Measurements from ENCODE around the gene SLC25A45. TPM values are rescaled to one million over a fixed set of nuclear protein-coding genes. Genes with fewer than 3 reads are reported as not detected.

The SLC25A45 gene
- total and polyA plus RNA-seq, 7 donors: 3.7 to 18.5 (median 7.0) TPM

DNA sequence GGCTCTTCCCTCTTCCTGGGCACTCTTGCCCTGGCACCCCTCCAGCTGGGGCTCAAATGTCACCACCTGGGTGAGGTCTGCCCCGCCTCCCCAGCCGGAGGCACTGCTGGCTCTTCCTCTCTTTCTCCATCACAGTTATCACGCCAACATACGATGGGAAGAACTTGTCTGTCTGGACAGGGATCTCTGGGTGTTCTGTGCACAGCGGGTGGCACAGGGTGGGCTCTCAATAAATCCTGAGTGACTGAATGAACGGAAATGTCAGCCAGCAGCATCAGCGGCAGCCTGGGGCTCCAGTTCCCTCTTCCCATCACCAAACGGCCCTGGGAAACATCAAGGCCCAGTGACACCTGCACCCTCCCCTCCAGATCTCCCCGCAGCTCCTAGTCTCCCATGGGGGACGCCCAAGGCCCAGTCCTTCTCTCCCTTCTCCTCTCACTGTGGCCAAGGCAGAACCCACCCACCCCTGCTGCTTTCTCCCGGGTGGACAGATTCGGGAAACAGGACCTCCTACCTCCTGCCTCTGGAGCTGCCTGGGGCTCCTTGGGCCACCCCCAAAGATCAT, 440 bp upstream of the SLC25A45 start:
- intact Hi-C loops (cut with DNase I): loop anchor here (1.0 to 2.0 kb wide), 3 partner anchors 34 to 126 kb away; no protein-coding TSS in a partner anchor
- H3K27me3 ChIP-seq (ENCODE audit: insufficient read depth in 3 of 3, low read length in 2 of 3): no peaks in the 10 kb centered on the region
- TF ChIP-seq, protein P1, sequence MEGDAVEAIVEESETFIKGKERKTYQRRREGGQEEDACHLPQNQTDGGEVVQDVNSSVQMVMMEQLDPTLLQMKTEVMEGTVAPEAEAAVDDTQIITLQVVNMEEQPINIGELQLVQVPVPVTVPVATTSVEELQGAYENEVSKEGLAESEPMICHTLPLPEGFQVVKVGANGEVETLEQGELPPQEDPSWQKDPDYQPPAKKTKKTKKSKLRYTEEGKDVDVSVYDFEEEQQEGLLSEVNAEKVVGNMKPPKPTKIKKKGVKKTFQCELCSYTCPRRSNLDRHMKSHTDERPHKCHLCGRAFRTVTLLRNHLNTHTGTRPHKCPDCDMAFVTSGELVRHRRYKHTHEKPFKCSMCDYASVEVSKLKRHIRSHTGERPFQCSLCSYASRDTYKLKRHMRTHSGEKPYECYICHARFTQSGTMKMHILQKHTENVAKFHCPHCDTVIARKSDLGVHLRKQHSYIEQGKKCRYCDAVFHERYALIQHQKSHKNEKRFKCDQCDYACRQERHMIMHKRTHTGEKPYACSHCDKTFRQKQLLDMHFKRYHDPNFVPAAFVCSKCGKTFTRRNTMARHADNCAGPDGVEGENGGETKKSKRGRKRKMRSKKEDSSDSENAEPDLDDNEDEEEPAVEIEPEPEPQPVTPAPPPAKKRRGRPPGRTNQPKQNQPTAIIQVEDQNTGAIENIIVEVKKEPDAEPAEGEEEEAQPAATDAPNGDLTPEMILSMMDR (IDR thresholded peaks at IDR 0.05): no peak
- WGBS, 3 donors: 12 to 17% (median 15%) methylated on average over 12 of the region's 12 CpGs
- peaks cover 50% of the 10 kb centered on the region for H3K4me1 ChIP-seq
- peak; percentile 89 to 96 for DNase-seq
- peak overlapping the region; percentile 89 for H3K27ac ChIP-seq
- ATAC-seq: peak in 2 of 4 donors; percentile 61 to 66
- H3K4me3 ChIP-seq: peak overlapping the region; percentile 53
- H3K36me3 ChIP-seq (ENCODE audit: insufficient read depth in 1 of 2, low read depth in 1 of 2): peaks cover 0 to 5% of the 10 kb centered on the region in 2 donors
- H3K9me3 ChIP-seq: no peaks in the 10 kb centered on the region

DNA sequence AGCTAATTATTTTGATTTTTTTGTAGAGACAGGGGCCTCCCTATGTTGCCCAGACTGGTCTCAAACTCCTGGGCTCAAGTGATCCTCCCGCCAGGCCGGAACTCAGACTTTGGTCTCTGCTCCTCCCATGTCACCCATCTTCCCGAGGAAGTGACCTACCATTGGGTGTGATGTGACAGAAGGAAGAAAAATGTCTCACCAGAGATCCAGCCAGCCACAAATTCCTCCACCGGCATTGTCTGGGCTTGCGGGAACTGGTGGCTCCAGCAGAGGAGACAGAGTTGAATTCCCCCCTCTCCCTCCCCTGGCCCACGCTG, 772 bp downstream of the SLC25A45 start:
- Histone ChIP-seq H3K27me3 (ENCODE audit: insufficient read depth in 3 of 3, low read length in 2 of 3) (no peaks in the 10 kb centered on the region), H3K27ac (peak overlapping the region; percentile 89), H3K4me1 (peaks cover 42% of the 10 kb centered on the region), H3K4me3 (peak overlapping the region; percentile 53), H3K36me3 (ENCODE audit: insufficient read depth in 1 of 2, low read depth in 1 of 2) (no peaks in the 10 kb centered on the region), H3K9me3 (no peaks in the 10 kb centered on the region)
- peak in 3 of 4 donors; percentile 18 to 45 (median 38) for ATAC-seq
- DNase-seq: peak in 1 of 2 donors; percentile 45
- TF ChIP-seq, protein P1 (IDR thresholded peaks at IDR 0.05): no peak
- 4 to 7% (median 7%) methylated on average over 6 of the region's 6 CpGs for WGBS, 3 donors
- intact Hi-C loops (cut with DNase I): loop anchor here (1.0 to 2.0 kb wide), 3 partner anchors 35 to 128 kb away; no protein-coding TSS in a partner anchor

DNA sequence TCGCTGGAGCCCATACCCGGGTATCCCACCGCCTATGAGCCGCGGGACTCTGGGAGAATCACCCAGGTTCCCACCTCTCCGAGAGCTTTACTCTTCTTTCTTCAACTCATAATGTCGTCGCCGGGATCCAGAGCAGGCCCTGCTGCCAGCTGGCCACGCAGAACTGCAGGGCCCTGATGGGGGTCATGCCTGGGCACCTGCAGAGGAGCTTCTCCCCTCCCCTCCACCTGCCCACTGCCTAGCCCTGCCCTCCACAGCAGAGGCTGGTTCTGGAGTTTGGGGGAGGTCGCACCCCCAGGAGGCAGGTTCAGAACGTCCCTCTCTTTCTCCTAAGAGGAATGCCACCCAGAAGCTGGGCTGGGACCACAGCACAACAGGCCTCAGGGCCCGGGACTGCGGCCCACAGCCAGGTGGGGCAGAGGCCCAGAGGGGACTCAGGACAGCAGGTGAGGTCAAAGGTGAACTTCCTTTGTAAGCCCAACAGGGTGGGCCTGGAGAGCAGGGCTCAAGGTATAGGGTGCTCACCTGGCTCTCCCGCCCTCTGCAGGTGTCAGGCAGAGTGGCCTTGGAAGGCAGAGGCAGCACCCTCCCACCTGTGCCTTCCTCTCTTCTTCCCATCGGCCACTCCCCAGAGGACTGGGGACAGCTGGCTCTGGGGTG, 1.9 kb downstream of the SLC25A45 start:
- WGBS, 3 donors: 85 to 89% (median 88%) methylated on average over 15 to 16 of the region's 16 CpGs
- Histone ChIP-seq H3K9me3 (no peaks in the 10 kb centered on the region), H3K27me3 (ENCODE audit: insufficient read depth in 3 of 3, low read length in 2 of 3) (no peaks in the 10 kb centered on the region), H3K36me3 (ENCODE audit: insufficient read depth in 1 of 2, low read depth in 1 of 2) (no peaks in the 10 kb centered on the region), H3K27ac (peak overlapping the region; percentile 89), H3K4me3 (peak overlapping the region; percentile 53), H3K4me1 (peaks cover 35% of the 10 kb centered on the region)
- TF ChIP-seq, protein P1 (IDR thresholded peaks at IDR 0.05): no peak
- ATAC-seq: no peak
- no peak for DNase-seq
- intact Hi-C loops (cut with DNase I): no loop called here

DNA sequence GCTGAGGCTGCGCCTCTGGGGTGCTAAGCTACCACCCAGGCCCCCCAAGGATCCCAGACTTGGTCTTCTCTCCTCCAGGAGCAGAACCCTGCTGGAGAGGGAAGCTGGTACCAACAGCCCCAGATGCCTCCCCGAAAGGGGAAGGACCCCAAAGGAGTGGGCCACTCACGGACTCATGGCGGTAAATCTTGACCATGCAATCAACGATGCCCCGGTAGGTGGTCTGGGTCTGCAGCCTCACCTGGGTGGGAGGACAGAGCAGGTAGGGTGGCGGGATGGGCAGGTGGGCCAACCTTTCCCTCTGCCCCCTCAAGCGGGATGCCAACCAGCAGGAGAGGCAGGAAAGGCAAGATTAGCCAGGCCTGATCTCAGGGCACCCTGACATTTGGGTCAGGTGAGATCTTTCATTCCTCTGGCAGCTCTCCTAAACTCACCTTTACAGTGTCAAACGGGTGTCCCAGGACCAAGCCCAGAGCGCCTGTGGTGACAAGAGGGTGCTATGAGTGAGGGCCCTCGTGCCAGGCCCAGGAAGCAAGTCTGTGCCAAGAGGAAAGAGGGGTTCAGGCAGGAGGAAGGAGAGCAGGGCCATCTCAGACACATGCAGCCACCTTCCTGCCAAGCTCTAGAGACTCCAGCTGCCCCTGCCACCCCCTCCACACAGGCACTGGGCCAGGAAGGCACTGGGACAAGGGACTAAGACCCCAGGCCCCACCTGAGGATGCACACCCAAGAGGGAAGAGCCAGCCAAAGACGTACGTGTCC, 2.6 kb downstream of the SLC25A45 start:
- peak overlapping the region; percentile 89 for H3K27ac ChIP-seq
- no peaks in the 10 kb centered on the region for H3K27me3 ChIP-seq (ENCODE audit: insufficient read depth in 3 of 3, low read length in 2 of 3)
- H3K4me3 ChIP-seq: no peak overlapping the region
- ATAC-seq (no peak), DNase-seq (no peak)
- no peaks in the 10 kb centered on the region for H3K9me3 ChIP-seq
- 90 to 95% (median 91%) methylated on average over 13 of the region's 13 CpGs for WGBS, 3 donors
- intact Hi-C loops (cut with DNase I): no loop called here
- peaks cover 32% of the 10 kb centered on the region for H3K4me1 ChIP-seq
- H3K36me3 ChIP-seq (ENCODE audit: insufficient read depth in 1 of 2, low read depth in 1 of 2): no peaks in the 10 kb centered on the region
- TF ChIP-seq, protein P1 (IDR thresholded peaks at IDR 0.05): no peak
